HT1080 (cell line): ENCODE results near the gene COLGALT1. TPM values are rescaled to one million over a fixed set of nuclear protein-coding genes. Genes with fewer than 3 reads are reported as not detected.
"Not testable (repeated sequence)": the region's sequence is repeated elsewhere in the genome, so short reads cannot be mapped to it uniquely, and the experiment has no call there.

Source experiments
- DNase-seq: peaks from one replicate; pipeline ENCODE4 v3.0.0-alpha.2; 2015; ENCODE audit warnings: low read depth
- total RNA-seq: library from RNA; depleted of rRNA; stranded (reverse); fragments of >200 nt; shearing (Covaris generic); gene quantifications from 2 replicates; pipeline ENCODE4 v1.2.3, GENCODE V29; 2014

Gene COLGALT1
- total RNA-seq, 1 experiment from 2014 or later: 91.8 TPM

GRCh38 chr19:17598063-17598462 is 42.6 kb downstream of the COLGALT1 start:
- DNase-seq: not testable (repeated sequence)

GRCh38 chr19:17598953-17599352 is 43.5 kb downstream of the COLGALT1 start:
- no peak for DNase-seq

GRCh38 chr19:17599780-17600179 is 44.3 kb downstream of the COLGALT1 start:
- DNase-seq: no peak

- DNase-seq: no peak
These were observed 46.2 kb downstream of the COLGALT1 start for GRCh38 chr19:17601683-17602082.

GRCh38 chr19:17602217-17602616 is 46.8 kb downstream of the COLGALT1 start:
- no peak for DNase-seq

GRCh38 chr19:17602872-17603510 is 47.5 kb downstream of the COLGALT1 start:
- DNase-seq: no peak

- DNase-seq: no peak
These were observed 49.0 kb downstream of the COLGALT1 start for GRCh38 chr19:17604372-17605025.

- no peak for DNase-seq
These were observed 49.7 kb downstream of the COLGALT1 start for GRCh38 chr19:17605117-17605516.

- DNase-seq: peak; percentile 11
These were observed 50.5 kb downstream of the COLGALT1 start for GRCh38 chr19:17605761-17606589.

GRCh38 chr19:17606590-17607185 is 51.2 kb downstream of the COLGALT1 start:
- DNase-seq: no peak

- no peak for DNase-seq
These were observed 52.5 kb downstream of the COLGALT1 start for GRCh38 chr19:17607936-17608335.

GRCh38 chr19:17610384-17610783 is 54.9 kb downstream of the COLGALT1 start:
- DNase-seq: no peak

GRCh38 chr19:17611462-17612244 is 56.2 kb downstream of the COLGALT1 start:
- no peak for DNase-seq

GRCh38 chr19:17614476-17614875 is 59.0 kb downstream of the COLGALT1 start:
- no peak for DNase-seq

- no peak for DNase-seq
These were observed 60.6 kb downstream of the COLGALT1 start for GRCh38 chr19:17615889-17616685.

- DNase-seq: no peak
These were observed 61.2 kb downstream of the COLGALT1 start for GRCh38 chr19:17616686-17616960.

GRCh38 chr19:17616961-17617806 is 61.7 kb downstream of the COLGALT1 start:
- DNase-seq: no peak

GRCh38 chr19:17617807-17618192 is 62.4 kb downstream of the COLGALT1 start:
- DNase-seq: no peak

GRCh38 chr19:17618281-17618903 is 62.9 kb downstream of the COLGALT1 start:
- no peak for DNase-seq
